ENCODE results near the gene SIM2. TPM values are rescaled to one million over a fixed set of nuclear protein-coding genes. Genes with fewer than 3 reads are reported as not detected.
A peak's percentile ranks its signal among the peaks of the same experiment; 100 is the strongest.

The SIM2 gene
- total and polyA plus RNA-seq, 2 of the 13 experiments (the other 11 are each of a cell fraction or from before 2014, with no cell fraction given) = 0.36 to 0.53 TPM

- Histone ChIP-seq H4K20me1 (ENCODE audit: insufficient read depth, low read length) (no peaks in the 10 kb centered on the region), H3K27me3 (ENCODE audit: control insufficient read depth in 1 of 2, insufficient read depth in 2 of 2, low read length in 2 of 2) (no peaks in the 10 kb centered on the region), H3K4me2 (ENCODE audit: low read depth, low read length) (no peak overlapping the region), H3K4me1 (ENCODE audit: insufficient read depth, low read length) (no peaks in the 10 kb centered on the region), H3K27ac (ENCODE audit: extremely low read length, insufficient read depth, low read length) (no peak overlapping the region), H2AFZ (ENCODE audit: low read length) (no peak overlapping the region), H3K9me3 (ENCODE audit: low read length) (no peaks in the 10 kb centered on the region), H3K36me3 (replicated peaks in 1 of 2; ENCODE audit: control insufficient read depth in 1 of 2, insufficient read depth in 2 of 2, low read length in 2 of 2) (peaks cover 0 to 7% of the 10 kb centered on the region in 2 experiments; a peak in 1 of 5 replicates), H3K79me2 (ENCODE audit: insufficient read depth, low read length) (no peaks in the 10 kb centered on the region), H3K4me3 (replicated peaks in 1 of 3; ENCODE audit: insufficient read depth in 1 of 3, low read depth in 2 of 3, low read length in 3 of 3) (no peak overlapping the region), H3K9ac (ENCODE audit: insufficient read depth, low read depth, low read length) (no peak overlapping the region)
- in situ Hi-C loops (cut with HindIII; ENCODE audit: extremely low pct_ligation_motif_present, low pct_unique_long_range_greater_than_20kb) (no loop called here), intact Hi-C loops (cut with micrococcal nuclease; ENCODE audit: unreplicated experiment) (no loop called here)
- CTCF ChIA-PET (ENCODE audit: low intra/inter-chr PET ratio, low total read pairs) = no interaction called here
- no peak for TF ChIP-seq HNRNPH1 (optimal IDR thresholded peaks at IDR 0.05; ENCODE audit: low read depth, low read length)
- TF ChIP-seq ZBTB44 (CRISPR knock-in tag; IDR thresholded peaks at IDR 0.05) = no peak
- TF ChIP-seq ZBTB40 (IDR thresholded peaks at IDR 0.05) = no peak
- no peak for TF ChIP-seq ZBTB40 (CRISPR knock-in tag; IDR thresholded peaks at IDR 0.05)
- POLR2A ChIA-PET = no interaction called here
- FAIRE-seq (no peak), DNase-seq (ENCODE audit: low spot score) (peak; percentile 18), ATAC-seq (no peak)
- WGBS (ENCODE audit: low lambda C conversion rate) = 87% methylated on average over 7 of the region's 7 CpGs
- no TSS peak for BruUV-seq (replicated peaks)
Measured at GRCh38 chr21:36756527-36756926, 57.6 kb downstream of the SIM2 start.

All from HepG2 (cell line).